SK-N-SH treated with all-trans-retinoic acid at 6 μM for 48 hours (cell line): ENCODE data around the gene STARD13.

Experiments used
- BACH2 ChIP-seq: fragments of 250-450 bp; sonication (Bioruptor Pico); IDR thresholded peaks from 2 replicates; pipeline ENCODE4 v1.9.0; 2021; ENCODE audit warnings: mild to moderate bottlenecking, borderline replicate concordance
- CREB5 ChIP-seq: fragments of 250-450 bp; sonication (Bioruptor Pico); IDR thresholded peaks from 2 replicates; pipeline ENCODE4 v1.5.1; 2020; ENCODE audit warnings: low read depth, mild to moderate bottlenecking, moderate library complexity
- CSDC2 ChIP-seq: fragments of 250-450 bp; sonication (Bioruptor Pico); IDR thresholded peaks from 2 replicates; pipeline ENCODE4 v1.5.0; 2020; ENCODE audit warnings: mild to moderate bottlenecking, moderate library complexity
- ISL1 ChIP-seq: fragments of 250-450 bp; sonication (Bioruptor Pico); IDR thresholded peaks from 2 replicates; pipeline ENCODE4 v2.1.2; 2022; ENCODE audit warnings: mild to moderate bottlenecking, moderate library complexity
- OSR1 ChIP-seq: fragments of 250-450 bp; sonication (Bioruptor Pico); IDR thresholded peaks from 2 replicates; pipeline ENCODE4 v1.8.0; 2022; ENCODE audit warnings: moderate library complexity, mild to moderate bottlenecking, inconsistent platforms
- PATZ1 ChIP-seq: fragments of 250-450 bp; sonication (Bioruptor Pico); IDR thresholded peaks from 2 replicates; pipeline ENCODE4 v1.8.0; 2020; ENCODE audit warnings: mild to moderate bottlenecking, moderate library complexity, borderline replicate concordance
- POU6F1 ChIP-seq: fragments of 250-450 bp; sonication (Bioruptor Pico); IDR thresholded peaks from 2 replicates; pipeline ENCODE4 v1.8.0; 2021; ENCODE audit warnings: low read depth, mild to moderate bottlenecking, moderate library complexity, borderline replicate concordance
- RARB ChIP-seq: fragments of 250-450 bp; sonication (Bioruptor Pico); IDR thresholded peaks from 2 replicates; pipeline ENCODE4 v1.8.0; 2021; ENCODE audit warnings: mild to moderate bottlenecking, moderate library complexity
- TCF4 ChIP-seq: fragments of 250-450 bp; sonication (Bioruptor Pico); IDR thresholded peaks from 2 replicates; pipeline ENCODE4 v1.8.0; 2021; ENCODE audit warnings: mild to moderate bottlenecking, moderate library complexity, borderline replicate concordance
- TOX ChIP-seq: fragments of 250-450 bp; sonication (Bioruptor Pico); IDR thresholded peaks from 2 replicates; pipeline ENCODE4 v1.8.0; 2021; ENCODE audit warnings: mild to moderate bottlenecking, moderate library complexity, borderline replicate concordance
- ZC3H10 ChIP-seq: fragments of 250-450 bp; sonication (Bioruptor Pico); IDR thresholded peaks from 2 replicates; pipeline ENCODE4 v1.5.1; 2021; ENCODE audit warnings: mild to moderate bottlenecking, moderate library complexity
- ZFP3 ChIP-seq: fragments of 250-450 bp; sonication (Bioruptor Pico); IDR thresholded peaks from 2 replicates; pipeline ENCODE4 v1.5.0; 2020; ENCODE audit warnings: mild to moderate bottlenecking, moderate library complexity
- ZNF8 ChIP-seq: fragments of 450-650 bp; formaldehyde crosslinking; IDR thresholded peaks from 2 replicates; pipeline ENCODE4 v1.5.0; 2020; ENCODE audit warnings: mild to moderate bottlenecking, moderate library complexity

GRCh38 chr13:33087790-33088189 is 197.8 kb downstream of the STARD13 start:
- no peak for TF ChIP-seq TOX
- TF ChIP-seq POU6F1 (CRISPR knock-in tag): no peak
- TF ChIP-seq ZNF8 (CRISPR knock-in tag): no peak
- no peak for TF ChIP-seq ZFP3 (CRISPR knock-in tag)
- TF ChIP-seq CREB5 (CRISPR knock-in tag): no peak
- no peak for TF ChIP-seq PATZ1 (CRISPR knock-in tag)
- TF ChIP-seq BACH2 (CRISPR knock-in tag): no peak
- no peak for TF ChIP-seq ZC3H10 (CRISPR knock-in tag)
- no peak for TF ChIP-seq OSR1 (CRISPR knock-in tag)
- TF ChIP-seq TCF4 (CRISPR knock-in tag): no peak
- no peak for TF ChIP-seq CSDC2 (CRISPR knock-in tag)
- TF ChIP-seq RARB (CRISPR knock-in tag): no peak
- TF ChIP-seq ISL1 (CRISPR knock-in tag): no peak
